ENCODE results near the gene MT1E. TPM values are rescaled to one million over a fixed set of nuclear protein-coding genes. Genes with fewer than 3 reads are reported as not detected.
A peak's percentile ranks its signal among the peaks of the same experiment; 100 is the strongest.

Gene MT1E
- total and polyA plus RNA-seq, 12 donors: 105 to 1,395 (median 413) TPM

DNA sequence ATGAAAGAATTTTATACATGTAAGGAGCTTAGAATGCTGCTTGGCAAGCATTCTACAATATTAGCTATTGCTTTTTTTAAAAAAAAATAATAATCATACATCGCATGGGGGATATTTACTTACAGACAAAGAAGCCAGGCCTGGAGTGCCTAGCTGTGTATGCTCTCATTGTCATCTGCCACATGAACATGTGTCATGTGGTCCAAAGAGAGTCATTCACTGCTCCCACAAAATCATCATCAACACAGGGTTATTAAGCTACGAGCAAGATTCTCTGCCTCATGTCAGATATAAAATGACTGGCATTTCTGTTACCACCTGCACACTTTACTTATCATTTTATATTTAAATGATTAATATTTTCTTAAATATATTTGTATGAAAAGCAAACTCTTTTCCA, 1.9 kb upstream of the MT1E start:
- H3K36me3 ChIP-seq (replicated peaks in 1 of 2): no peaks in the 10 kb centered on the region
- H3K4me3 ChIP-seq: no peak overlapping the region
- TF ChIP-seq POLR2A (IDR thresholded peaks at IDR 0.05): no peak
- TF ChIP-seq, protein P1, sequence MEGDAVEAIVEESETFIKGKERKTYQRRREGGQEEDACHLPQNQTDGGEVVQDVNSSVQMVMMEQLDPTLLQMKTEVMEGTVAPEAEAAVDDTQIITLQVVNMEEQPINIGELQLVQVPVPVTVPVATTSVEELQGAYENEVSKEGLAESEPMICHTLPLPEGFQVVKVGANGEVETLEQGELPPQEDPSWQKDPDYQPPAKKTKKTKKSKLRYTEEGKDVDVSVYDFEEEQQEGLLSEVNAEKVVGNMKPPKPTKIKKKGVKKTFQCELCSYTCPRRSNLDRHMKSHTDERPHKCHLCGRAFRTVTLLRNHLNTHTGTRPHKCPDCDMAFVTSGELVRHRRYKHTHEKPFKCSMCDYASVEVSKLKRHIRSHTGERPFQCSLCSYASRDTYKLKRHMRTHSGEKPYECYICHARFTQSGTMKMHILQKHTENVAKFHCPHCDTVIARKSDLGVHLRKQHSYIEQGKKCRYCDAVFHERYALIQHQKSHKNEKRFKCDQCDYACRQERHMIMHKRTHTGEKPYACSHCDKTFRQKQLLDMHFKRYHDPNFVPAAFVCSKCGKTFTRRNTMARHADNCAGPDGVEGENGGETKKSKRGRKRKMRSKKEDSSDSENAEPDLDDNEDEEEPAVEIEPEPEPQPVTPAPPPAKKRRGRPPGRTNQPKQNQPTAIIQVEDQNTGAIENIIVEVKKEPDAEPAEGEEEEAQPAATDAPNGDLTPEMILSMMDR (IDR thresholded peaks at IDR 0.05): no peak
- peaks cover 13 to 23% of the 10 kb centered on the region in 2 donors for H3K4me1 ChIP-seq (replicated peaks in 1 of 2)
- no peak overlapping the region for H3K27ac ChIP-seq
- DNase-seq: no peak
- 93 to 97% (median 95%) methylated on average over 2 of the region's 2 CpGs for WGBS, 4 donors
- no peaks in the 10 kb centered on the region for H3K27me3 ChIP-seq
- intact Hi-C loops (cut with DNase I): no loop called here
- H3K9me3 ChIP-seq (replicated peaks in 1 of 3): no peaks in the 10 kb centered on the region

DNA sequence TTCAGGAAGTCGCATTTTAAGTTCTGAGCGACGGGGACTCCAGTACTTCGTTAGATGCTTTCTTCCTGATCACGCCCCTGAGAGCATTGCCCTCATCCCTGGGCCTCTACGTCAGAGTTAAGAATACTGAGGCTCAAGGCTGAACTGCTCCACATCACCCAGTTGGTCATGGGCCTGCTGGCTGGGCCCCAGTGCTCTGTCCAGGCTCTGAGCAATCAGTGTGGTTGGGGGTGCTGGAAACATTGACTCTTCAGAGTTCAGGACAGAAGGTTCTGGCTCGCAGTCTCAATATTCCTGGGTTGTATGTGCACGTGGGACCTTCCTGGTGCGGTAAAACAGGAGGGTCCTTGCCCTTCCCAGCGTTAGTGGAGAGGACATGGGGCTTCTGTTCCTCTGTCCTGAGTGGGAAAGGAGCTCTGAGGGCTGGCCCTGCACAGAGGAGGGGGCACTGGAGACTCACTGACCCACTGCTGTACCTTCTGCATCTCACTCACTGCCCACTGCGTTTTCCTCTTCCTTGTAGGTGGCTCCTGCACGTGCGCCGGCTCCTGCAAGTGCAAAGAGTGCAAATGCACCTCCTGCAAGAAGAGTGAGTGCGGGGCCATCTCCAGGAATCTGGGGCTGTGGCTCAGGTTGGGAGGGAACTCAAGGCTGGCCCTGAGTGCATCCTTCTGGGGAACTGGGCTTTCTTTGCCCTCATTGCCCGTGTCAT, 518 bp downstream of the MT1E start:
- H3K4me1 ChIP-seq (replicated peaks in 1 of 2): peaks cover 13 to 23% of the 10 kb centered on the region in 2 donors
- intact Hi-C loops (cut with DNase I): no loop called here
- peak overlapping the region in 3 of 4 donors; percentile 21 to 68 (median 62) for H3K4me3 ChIP-seq
- 12 to 24% (median 14%) methylated on average over 10 to 16 of the region's 16 CpGs for WGBS, 4 donors
- peak; percentile 82 to 96 (median 94) for DNase-seq
- peak; percentile 10 to 38 for TF ChIP-seq POLR2A (IDR thresholded peaks at IDR 0.05)
- TF ChIP-seq, protein P1 (IDR thresholded peaks at IDR 0.05): no peak
- no peaks in the 10 kb centered on the region for H3K9me3 ChIP-seq (replicated peaks in 1 of 3)
- H3K27me3 ChIP-seq: no peaks in the 10 kb centered on the region
- no peaks in the 10 kb centered on the region for H3K36me3 ChIP-seq (replicated peaks in 1 of 2)
- peak overlapping the region; percentile 85 to 99 (median 94) for H3K27ac ChIP-seq

DNA sequence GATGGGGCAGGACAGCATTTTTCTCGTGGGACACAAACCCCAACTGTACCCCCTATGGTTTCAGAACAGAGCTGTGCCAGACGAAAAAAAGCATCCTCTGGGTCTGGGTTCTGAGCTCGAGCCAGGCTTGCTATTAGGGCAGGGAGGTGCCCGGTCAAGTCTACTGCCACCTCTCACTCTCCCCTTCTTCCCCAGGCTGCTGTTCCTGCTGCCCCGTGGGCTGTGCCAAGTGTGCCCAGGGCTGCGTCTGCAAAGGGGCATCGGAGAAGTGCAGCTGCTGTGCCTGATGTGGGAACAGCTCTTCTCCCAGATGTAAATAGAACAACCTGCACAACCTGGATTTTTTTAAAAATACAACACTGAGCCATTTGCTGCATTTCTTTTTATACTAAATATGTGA, 1.1 kb downstream of the MT1E start:
- intact Hi-C loops (cut with DNase I): no loop called here
- Histone ChIP-seq H3K4me1 (replicated peaks in 1 of 2) (peaks cover 13 to 17% of the 10 kb centered on the region in 2 donors), H3K27me3 (no peaks in the 10 kb centered on the region), H3K27ac (peak overlapping the region; percentile 85 to 99 (median 94)), H3K9me3 (replicated peaks in 1 of 3) (no peaks in the 10 kb centered on the region), H3K4me3 (peak overlapping the region in 3 of 4 donors; percentile 2 to 68 (median 62)), H3K36me3 (replicated peaks in 1 of 2) (no peaks in the 10 kb centered on the region)
- WGBS, 4 donors: 23 to 55% (median 45%) methylated on average over 7 of the region's 7 CpGs
- DNase-seq: peak in 2 of 7 donors; percentile 32 to 38
- no peak for TF ChIP-seq POLR2A (IDR thresholded peaks at IDR 0.05)
- TF ChIP-seq, protein P1 (IDR thresholded peaks at IDR 0.05): no peak

DNA sequence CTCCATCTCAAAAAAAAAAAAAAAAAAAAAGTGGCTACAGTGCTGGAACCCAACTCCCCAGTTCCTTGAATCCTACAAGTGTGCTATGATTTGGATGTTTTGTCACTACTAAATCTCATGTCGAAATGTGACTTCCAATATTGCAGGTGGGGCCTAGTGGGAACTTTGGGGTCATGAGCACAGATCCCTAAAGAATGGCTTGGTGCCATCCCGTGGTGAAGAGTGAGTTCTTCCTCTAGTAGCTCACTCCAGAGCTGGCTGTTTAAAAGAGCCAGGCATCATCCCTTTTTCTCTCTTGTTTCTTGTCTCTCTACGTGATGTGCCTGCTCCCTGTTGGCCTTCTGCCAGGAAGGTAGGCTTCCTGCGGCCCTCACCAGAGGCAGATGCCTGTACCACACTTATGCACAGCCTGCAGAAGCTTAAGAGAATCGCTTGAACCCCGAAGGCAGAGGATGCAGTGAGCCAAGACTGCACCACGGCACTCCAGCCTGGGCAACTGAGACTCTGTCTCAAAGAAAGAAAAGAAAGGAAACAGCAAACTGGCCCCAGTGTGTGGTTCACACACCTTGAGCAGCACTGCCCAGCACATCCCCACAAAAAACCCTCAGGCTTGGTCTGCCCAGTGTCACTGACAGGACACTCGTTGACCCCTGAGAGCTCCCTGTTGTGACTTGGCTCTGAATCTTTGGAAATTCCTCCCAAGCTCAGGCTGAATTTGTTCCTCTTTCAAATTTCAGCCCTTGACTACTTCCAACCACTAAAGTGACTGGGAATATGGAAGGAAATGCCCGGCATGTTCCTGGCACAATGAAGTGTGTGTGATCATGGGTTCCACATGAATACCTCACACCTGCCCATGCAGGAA, 3.1 kb downstream of the MT1E start:
- 65 to 80% (median 74%) methylated on average over 9 of the region's 9 CpGs for WGBS, 4 donors
- H3K27ac ChIP-seq: peak overlapping the region in 3 of 5 donors; percentile 32 to 48 (median 38)
- peaks cover 13 to 20% of the 10 kb centered on the region in 2 donors for H3K4me1 ChIP-seq (replicated peaks in 1 of 2)
- H3K36me3 ChIP-seq (replicated peaks in 1 of 2): no peaks in the 10 kb centered on the region
- DNase-seq: peak in 1 of 7 donors; percentile 20
- no peak overlapping the region for H3K4me3 ChIP-seq
- no peaks in the 10 kb centered on the region for H3K9me3 ChIP-seq (replicated peaks in 1 of 3)
- no peaks in the 10 kb centered on the region for H3K27me3 ChIP-seq
- TF ChIP-seq, protein P1 (IDR thresholded peaks at IDR 0.05): no peak
- TF ChIP-seq POLR2A (IDR thresholded peaks at IDR 0.05): no peak
- intact Hi-C loops (cut with DNase I): no loop called here

Data from adrenal gland (tissue), 12 donors.